OCI-LY1 (cell line): Measurements from ENCODE around the gene PNRC1.

Experiments
- CTCF ChIP-seq: fragments of 200-600 bp; sonication (generic), shearing (Covaris generic); IDR thresholded peaks from 2 replicates; pipeline ENCODE4 v1.5.1; 2017; ENCODE audit warnings: mild to moderate bottlenecking, antibody characterized with exemption, low read length, moderate library complexity, mixed read lengths
- EZH2 ChIP-seq: fragments of 200-600 bp; sonication (generic), shearing (Covaris generic); IDR thresholded peaks from 2 replicates; pipeline ENCODE4 v1.8.0; 2017; ENCODE audit warnings: borderline replicate concordance, mixed run types, mild to moderate bottlenecking, antibody characterized with exemption, low read length, moderate library complexity, mixed read lengths

GRCh38 chr6:89059227-89059626 is 21.3 kb upstream of the PNRC1 start:
- TF ChIP-seq CTCF = no peak
- TF ChIP-seq EZH2 = no peak
